Esophagus squamous epithelium (tissue), 4 donors: ENCODE results near the gene PRG3.

Experiments
- POLR2A ChIP-seq, 4 donors: fragments of 450-650 bp; IDR thresholded peaks; one replicate each; pipeline ENCODE4 v1.6.1; 2017; ENCODE audit warnings: antibody characterized with exemption in 4 of 4, mild to moderate bottlenecking in 4 of 4, moderate library complexity in 3 of 4
- TF ChIP-seq, protein P1 (sequence below), 6 experiments: fragments of 450-650 bp in 4 of 6; fragments of 200-600 bp in 2 of 6; sonication (generic) in 2 of 6; IDR thresholded peaks; one replicate each; pipeline ENCODE4 v1.5.1; 2016 to 2019; ENCODE audit warnings: antibody characterized with exemption in 6 of 6, mild to moderate bottlenecking in 4 of 6, moderate library complexity in 4 of 6

GRCh38 chr11:57391111-57391510 is 10.2 kb upstream of the PRG3 start:
- TF ChIP-seq, protein P1, sequence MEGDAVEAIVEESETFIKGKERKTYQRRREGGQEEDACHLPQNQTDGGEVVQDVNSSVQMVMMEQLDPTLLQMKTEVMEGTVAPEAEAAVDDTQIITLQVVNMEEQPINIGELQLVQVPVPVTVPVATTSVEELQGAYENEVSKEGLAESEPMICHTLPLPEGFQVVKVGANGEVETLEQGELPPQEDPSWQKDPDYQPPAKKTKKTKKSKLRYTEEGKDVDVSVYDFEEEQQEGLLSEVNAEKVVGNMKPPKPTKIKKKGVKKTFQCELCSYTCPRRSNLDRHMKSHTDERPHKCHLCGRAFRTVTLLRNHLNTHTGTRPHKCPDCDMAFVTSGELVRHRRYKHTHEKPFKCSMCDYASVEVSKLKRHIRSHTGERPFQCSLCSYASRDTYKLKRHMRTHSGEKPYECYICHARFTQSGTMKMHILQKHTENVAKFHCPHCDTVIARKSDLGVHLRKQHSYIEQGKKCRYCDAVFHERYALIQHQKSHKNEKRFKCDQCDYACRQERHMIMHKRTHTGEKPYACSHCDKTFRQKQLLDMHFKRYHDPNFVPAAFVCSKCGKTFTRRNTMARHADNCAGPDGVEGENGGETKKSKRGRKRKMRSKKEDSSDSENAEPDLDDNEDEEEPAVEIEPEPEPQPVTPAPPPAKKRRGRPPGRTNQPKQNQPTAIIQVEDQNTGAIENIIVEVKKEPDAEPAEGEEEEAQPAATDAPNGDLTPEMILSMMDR (IDR thresholded peaks at IDR 0.05), result no peak
- TF ChIP-seq POLR2A (IDR thresholded peaks at IDR 0.05), result no peak
